ENCODE data around the gene WDPCP. TPM values are rescaled to one million over a fixed set of nuclear protein-coding genes. Genes with fewer than 3 reads are reported as not detected.
"Not testable (repeated sequence)": the region's sequence is repeated elsewhere in the genome, so short reads cannot be mapped to it uniquely, and the experiment has no call there.

WDPCP gene
- total RNA-seq, 1 donor from 2014 or later = 24.5 TPM

- no peak overlapping the region for H3K9ac ChIP-seq (ENCODE audit: low read depth in 1 of 3, low read length in 3 of 3)
- no peak overlapping the region for H3K4me3 ChIP-seq (ENCODE audit: low read length in 3 of 3)
- H3K36me3 ChIP-seq (ENCODE audit: control insufficient read depth in 3 of 3, insufficient read depth in 3 of 3, low read length in 3 of 3) = no peaks in the 10 kb centered on the region
- H3K4me1 ChIP-seq (ENCODE audit: control insufficient read depth in 3 of 3, insufficient read depth in 3 of 3, low read length in 3 of 3) = no peaks in the 10 kb centered on the region
- no peaks in the 10 kb centered on the region for H3K9me3 ChIP-seq (ENCODE audit: control insufficient read depth in 3 of 3, low read length in 3 of 3)
- no peak overlapping the region for H3K27ac ChIP-seq (ENCODE audit: low read depth, low read length)
- H3K27me3 ChIP-seq (ENCODE audit: control insufficient read depth in 3 of 3, insufficient read depth in 3 of 3, low read length in 3 of 3) = no peaks in the 10 kb centered on the region
These were observed 27.0 kb upstream of the WDPCP start for GRCh38 chr2:63614983-63615945.

GRCh38 chr2:63614448-63614968 is 26.2 kb upstream of the WDPCP start:
- no peaks in the 10 kb centered on the region for H3K27me3 ChIP-seq (ENCODE audit: control insufficient read depth in 3 of 3, insufficient read depth in 3 of 3, low read length in 3 of 3)
- no peak overlapping the region for H3K27ac ChIP-seq (ENCODE audit: low read depth, low read length)
- no peak overlapping the region for H3K4me3 ChIP-seq (ENCODE audit: low read length in 3 of 3)
- no peaks in the 10 kb centered on the region for H3K36me3 ChIP-seq (ENCODE audit: control insufficient read depth in 3 of 3, insufficient read depth in 3 of 3, low read length in 3 of 3)
- no peaks in the 10 kb centered on the region for H3K9me3 ChIP-seq (ENCODE audit: control insufficient read depth in 3 of 3, low read length in 3 of 3)
- no peaks in the 10 kb centered on the region for H3K4me1 ChIP-seq (ENCODE audit: control insufficient read depth in 3 of 3, insufficient read depth in 3 of 3, low read length in 3 of 3)
- no peak overlapping the region for H3K9ac ChIP-seq (ENCODE audit: low read depth in 1 of 3, low read length in 3 of 3)

- Histone ChIP-seq H3K36me3 (ENCODE audit: control insufficient read depth in 3 of 3, insufficient read depth in 3 of 3, low read length in 3 of 3) (no peaks in the 10 kb centered on the region), H3K9me3 (ENCODE audit: control insufficient read depth in 3 of 3, low read length in 3 of 3) (no peaks in the 10 kb centered on the region), H3K27ac (ENCODE audit: low read depth, low read length) (no peak overlapping the region), H3K9ac (ENCODE audit: low read depth in 1 of 3, low read length in 3 of 3) (no peak overlapping the region), H3K4me3 (ENCODE audit: low read length in 3 of 3) (no peak overlapping the region), H3K27me3 (ENCODE audit: control insufficient read depth in 3 of 3, insufficient read depth in 3 of 3, low read length in 3 of 3) (no peaks in the 10 kb centered on the region), H3K4me1 (ENCODE audit: control insufficient read depth in 3 of 3, insufficient read depth in 3 of 3, low read length in 3 of 3) (no peaks in the 10 kb centered on the region)
These were observed 25.2 kb upstream of the WDPCP start for GRCh38 chr2:63613391-63613901.

- Histone ChIP-seq H3K27ac (ENCODE audit: low read depth, low read length) (no peak overlapping the region), H3K4me1 (ENCODE audit: control insufficient read depth in 3 of 3, insufficient read depth in 3 of 3, low read length in 3 of 3) (no peaks in the 10 kb centered on the region), H3K36me3 (ENCODE audit: control insufficient read depth in 3 of 3, insufficient read depth in 3 of 3, low read length in 3 of 3) (peaks cover 17% of the 10 kb centered on the region in 3 donors), H3K9me3 (ENCODE audit: control insufficient read depth in 3 of 3, low read length in 3 of 3) (no peaks in the 10 kb centered on the region), H3K9ac (ENCODE audit: low read depth in 1 of 3, low read length in 3 of 3) (no peak overlapping the region), H3K27me3 (ENCODE audit: control insufficient read depth in 3 of 3, insufficient read depth in 3 of 3, low read length in 3 of 3) (no peaks in the 10 kb centered on the region), H3K4me3 (ENCODE audit: low read length in 3 of 3) (no peak overlapping the region)
These were observed 22.2 kb upstream of the WDPCP start for GRCh38 chr2:63610525-63610924.

GRCh38 chr2:63608865-63609264 is 20.6 kb upstream of the WDPCP start:
- not testable (repeated sequence) for H3K27me3 ChIP-seq (ENCODE audit: control insufficient read depth in 3 of 3, insufficient read depth in 3 of 3, low read length in 3 of 3); H3K4me1 ChIP-seq (ENCODE audit: control insufficient read depth in 3 of 3, insufficient read depth in 3 of 3, low read length in 3 of 3); H3K9ac ChIP-seq (ENCODE audit: low read depth in 1 of 3, low read length in 3 of 3); H3K4me3 ChIP-seq (ENCODE audit: low read length in 3 of 3); H3K27ac ChIP-seq (ENCODE audit: low read depth, low read length); H3K9me3 ChIP-seq (ENCODE audit: control insufficient read depth in 3 of 3, low read length in 3 of 3)
- peaks cover 30 to 32% (median 31%) of the 10 kb centered on the region in 3 donors for H3K36me3 ChIP-seq (ENCODE audit: control insufficient read depth in 3 of 3, insufficient read depth in 3 of 3, low read length in 3 of 3)

- no peak overlapping the region for H3K9ac ChIP-seq (ENCODE audit: low read depth in 1 of 3, low read length in 3 of 3)
- H3K36me3 ChIP-seq (ENCODE audit: control insufficient read depth in 3 of 3, insufficient read depth in 3 of 3, low read length in 3 of 3) = peaks cover 48 to 55% (median 53%) of the 10 kb centered on the region in 3 donors
- no peaks in the 10 kb centered on the region for H3K4me1 ChIP-seq (ENCODE audit: control insufficient read depth in 3 of 3, insufficient read depth in 3 of 3, low read length in 3 of 3)
These were observed 16.4 kb upstream of the WDPCP start for GRCh38 chr2:63604666-63605065.

GRCh38 chr2:63600881-63601460 is 12.7 kb upstream of the WDPCP start:
- Histone ChIP-seq H3K36me3 (ENCODE audit: control insufficient read depth in 3 of 3, insufficient read depth in 3 of 3, low read length in 3 of 3) (peaks cover 42 to 60% (median 49%) of the 10 kb centered on the region in 3 donors), H3K4me1 (ENCODE audit: control insufficient read depth in 3 of 3, insufficient read depth in 3 of 3, low read length in 3 of 3) (no peaks in the 10 kb centered on the region), H3K4me3 (ENCODE audit: low read length in 3 of 3) (no peak overlapping the region), H3K27me3 (ENCODE audit: control insufficient read depth in 3 of 3, insufficient read depth in 3 of 3, low read length in 3 of 3) (no peaks in the 10 kb centered on the region), H3K9ac (ENCODE audit: low read depth in 1 of 3, low read length in 3 of 3) (no peak overlapping the region), H3K27ac (ENCODE audit: low read depth, low read length) (no peak overlapping the region), H3K9me3 (ENCODE audit: control insufficient read depth in 3 of 3, low read length in 3 of 3) (no peaks in the 10 kb centered on the region)

More at GRCh38 chr2:63604666-63605065, 16.4 kb upstream of the WDPCP start:
- Histone ChIP-seq H3K9me3 (ENCODE audit: control insufficient read depth in 3 of 3, low read length in 3 of 3) (no peaks in the 10 kb centered on the region), H3K27me3 (ENCODE audit: control insufficient read depth in 3 of 3, insufficient read depth in 3 of 3, low read length in 3 of 3) (no peaks in the 10 kb centered on the region), H3K27ac (ENCODE audit: low read depth, low read length) (no peak overlapping the region), H3K4me3 (ENCODE audit: low read length in 3 of 3) (no peak overlapping the region)

- Histone ChIP-seq H3K27me3 (ENCODE audit: control insufficient read depth in 3 of 3, insufficient read depth in 3 of 3, low read length in 3 of 3) (no peaks in the 10 kb centered on the region), H3K4me3 (ENCODE audit: low read length in 3 of 3) (no peak overlapping the region), H3K27ac (ENCODE audit: low read depth, low read length) (no peak overlapping the region), H3K9me3 (ENCODE audit: control insufficient read depth in 3 of 3, low read length in 3 of 3) (no peaks in the 10 kb centered on the region), H3K4me1 (ENCODE audit: control insufficient read depth in 3 of 3, insufficient read depth in 3 of 3, low read length in 3 of 3) (peaks cover 0 to 2% (median 0%) of the 10 kb centered on the region in 3 donors), H3K36me3 (ENCODE audit: control insufficient read depth in 3 of 3, insufficient read depth in 3 of 3, low read length in 3 of 3) (peaks cover 27 to 61% (median 47%) of the 10 kb centered on the region in 3 donors), H3K9ac (ENCODE audit: low read depth in 1 of 3, low read length in 3 of 3) (no peak overlapping the region)
These were observed 10.7 kb upstream of the WDPCP start for GRCh38 chr2:63598981-63599380.

- Histone ChIP-seq H3K9ac (ENCODE audit: low read depth in 1 of 3, low read length in 3 of 3) (no peak overlapping the region), H3K4me1 (ENCODE audit: control insufficient read depth in 3 of 3, insufficient read depth in 3 of 3, low read length in 3 of 3) (peaks cover 1 to 10% (median 2%) of the 10 kb centered on the region in 3 donors), H3K27ac (ENCODE audit: low read depth, low read length) (no peak overlapping the region), H3K4me3 (ENCODE audit: low read length in 3 of 3) (no peak overlapping the region), H3K27me3 (ENCODE audit: control insufficient read depth in 3 of 3, insufficient read depth in 3 of 3, low read length in 3 of 3) (no peaks in the 10 kb centered on the region), H3K9me3 (ENCODE audit: control insufficient read depth in 3 of 3, low read length in 3 of 3) (no peaks in the 10 kb centered on the region), H3K36me3 (ENCODE audit: control insufficient read depth in 3 of 3, insufficient read depth in 3 of 3, low read length in 3 of 3) (peaks cover 22 to 53% (median 44%) of the 10 kb centered on the region in 3 donors)
These were observed 8.2 kb upstream of the WDPCP start for GRCh38 chr2:63596401-63596883.

All from skeletal muscle tissue (tissue), 4 donors.